ENCODE data around the gene SCFD2.
"Not testable (repeated sequence)": the region's sequence is repeated elsewhere in the genome, so short reads cannot be mapped to it uniquely, and the experiment has no call there.

The SCFD2 gene

GRCh38 chr4:53101191-53101581, 264.7 kb downstream of the SCFD2 start:
- no peak for DNase-seq (ENCODE audit: low read depth)

GRCh38 chr4:53100501-53101190, 265.2 kb downstream of the SCFD2 start:
- no peak for DNase-seq (ENCODE audit: low read depth)

- DNase-seq (ENCODE audit: low read depth) = no peak
Observed at GRCh38 chr4:53098681-53099121, 267.2 kb downstream of the SCFD2 start.

GRCh38 chr4:53094040-53094439, 271.8 kb downstream of the SCFD2 start:
- DNase-seq (ENCODE audit: low read depth) = no peak

GRCh38 chr4:53089936-53090729, 275.7 kb downstream of the SCFD2 start:
- DNase-seq (ENCODE audit: low read depth) = no peak

- no peak for DNase-seq (ENCODE audit: low read depth)
Observed at GRCh38 chr4:53088152-53088551, 277.7 kb downstream of the SCFD2 start.

- DNase-seq (ENCODE audit: low read depth) = no peak
Observed at GRCh38 chr4:53076374-53076958, 289.4 kb downstream of the SCFD2 start.

- no peak for DNase-seq (ENCODE audit: low read depth)
Observed at GRCh38 chr4:53075162-53075785, 290.6 kb downstream of the SCFD2 start.

- no peak for DNase-seq (ENCODE audit: low read depth)
Observed at GRCh38 chr4:53068755-53069330, 297.0 kb downstream of the SCFD2 start.

GRCh38 chr4:53067125-53067802, 298.6 kb downstream of the SCFD2 start:
- no peak for DNase-seq (ENCODE audit: low read depth)

- DNase-seq (ENCODE audit: low read depth) = no peak
Observed at GRCh38 chr4:53066155-53066554, 299.7 kb downstream of the SCFD2 start.

GRCh38 chr4:53064609-53065008, 301.3 kb downstream of the SCFD2 start:
- DNase-seq (ENCODE audit: low read depth) = no peak

GRCh38 chr4:53061091-53061850, 304.6 kb downstream of the SCFD2 start:
- DNase-seq (ENCODE audit: low read depth) = no peak

GRCh38 chr4:53060278-53060677, 305.6 kb downstream of the SCFD2 start:
- no peak for DNase-seq (ENCODE audit: low read depth)

GRCh38 chr4:53059871-53060270, 306.0 kb downstream of the SCFD2 start:
- DNase-seq (ENCODE audit: low read depth) = no peak

GRCh38 chr4:53059256-53059655, 306.6 kb downstream of the SCFD2 start:
- no peak for DNase-seq (ENCODE audit: low read depth)

- DNase-seq (ENCODE audit: low read depth) = no peak
Observed at GRCh38 chr4:53057679-53058078, 308.2 kb downstream of the SCFD2 start.

GRCh38 chr4:53057108-53057507, 308.8 kb downstream of the SCFD2 start:
- not testable (repeated sequence) for DNase-seq (ENCODE audit: low read depth)

- peak; percentile 3 for DNase-seq (ENCODE audit: low read depth)
Observed at GRCh38 chr4:53055716-53056403, 310.0 kb downstream of the SCFD2 start.

- peak; percentile 41 for DNase-seq (ENCODE audit: low read depth)
Observed at GRCh38 chr4:53055274-53055673, 310.6 kb downstream of the SCFD2 start.
